Heart left ventricle (tissue), 13 donors: ENCODE data around the gene JAKMIP1.

Source experiments
- POLR2A ChIP-seq, 2 donors: fragments of 450-650 bp; IDR thresholded peaks; one replicate each; pipeline ENCODE4 v1.6.1; 2017; ENCODE audit warnings: antibody characterized with exemption in 2 of 2, mild to moderate bottlenecking in 2 of 2, moderate library complexity in 2 of 2
- TF ChIP-seq, protein P1 (sequence below), 12 donors: fragments of 200-600 bp; sonication (generic) in 4 of 12; IDR thresholded peaks; one replicate each; pipeline versions ENCODE4 v1.5.0 to v1.8.0; 2018 to 2022; ENCODE audit warnings: antibody characterized with exemption in 12 of 12, mild to moderate bottlenecking in 5 of 12
- donor health status: ischemic (EF 13 %, LVEDD 7.1; RV severe dilation, severe dysfunction).
- donor health status: DM: no; HTN: yes; CAD: no.
- donor health status: DM: no; HTN: no; CAD: no.
- donor health status: ischemic (EF 25% LVEDD 6.9; RV normal size, moderate dysfunction).
- donor health status: ischemic (EF 25% LVEDD 5.7; RV mildly dilated, moderate dysfunction).
- donor health status: ischemic (EF 35%, LVEDD 5.7; RV mildly dilated, moderate dysfunction).
- donor health status: nonischemic (EF 11% LVEDD 7.7; RV severe dilation, severe dysfunction).
- donor health status: DM: yes; HTN: yes; CAD: no.
- donor health status: PGD.
- donor health status: ischemic (EF 29% LVEDD 5.4; RV normal size, mild dysfunction).
- donor health status: nonischemic (EF 23%, LVEDD 6.1; RV moderate dilation, normal function).

DNA sequence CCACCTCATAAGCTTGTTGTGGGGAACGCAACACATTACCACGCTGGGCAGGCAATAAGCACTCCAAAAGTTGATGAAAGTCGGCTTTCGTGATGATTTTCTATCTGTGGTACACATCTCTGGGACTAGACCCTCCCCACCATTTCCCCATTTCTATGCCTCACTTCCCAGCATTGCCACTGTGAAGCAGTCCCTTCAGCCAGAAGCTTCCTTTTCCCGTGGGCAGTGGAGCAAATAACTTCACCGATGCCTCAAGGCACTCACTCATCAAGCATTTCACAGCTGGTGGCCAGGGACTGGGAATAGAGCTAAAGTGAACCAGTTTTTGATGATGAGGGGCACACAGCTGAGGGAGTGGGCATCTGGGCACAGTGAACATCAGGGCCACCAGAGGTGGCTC is 201.0 kb downstream of the JAKMIP1 start:
- TF ChIP-seq, protein P1, sequence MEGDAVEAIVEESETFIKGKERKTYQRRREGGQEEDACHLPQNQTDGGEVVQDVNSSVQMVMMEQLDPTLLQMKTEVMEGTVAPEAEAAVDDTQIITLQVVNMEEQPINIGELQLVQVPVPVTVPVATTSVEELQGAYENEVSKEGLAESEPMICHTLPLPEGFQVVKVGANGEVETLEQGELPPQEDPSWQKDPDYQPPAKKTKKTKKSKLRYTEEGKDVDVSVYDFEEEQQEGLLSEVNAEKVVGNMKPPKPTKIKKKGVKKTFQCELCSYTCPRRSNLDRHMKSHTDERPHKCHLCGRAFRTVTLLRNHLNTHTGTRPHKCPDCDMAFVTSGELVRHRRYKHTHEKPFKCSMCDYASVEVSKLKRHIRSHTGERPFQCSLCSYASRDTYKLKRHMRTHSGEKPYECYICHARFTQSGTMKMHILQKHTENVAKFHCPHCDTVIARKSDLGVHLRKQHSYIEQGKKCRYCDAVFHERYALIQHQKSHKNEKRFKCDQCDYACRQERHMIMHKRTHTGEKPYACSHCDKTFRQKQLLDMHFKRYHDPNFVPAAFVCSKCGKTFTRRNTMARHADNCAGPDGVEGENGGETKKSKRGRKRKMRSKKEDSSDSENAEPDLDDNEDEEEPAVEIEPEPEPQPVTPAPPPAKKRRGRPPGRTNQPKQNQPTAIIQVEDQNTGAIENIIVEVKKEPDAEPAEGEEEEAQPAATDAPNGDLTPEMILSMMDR (IDR thresholded peaks at IDR 0.05) = no peak
- TF ChIP-seq POLR2A (IDR thresholded peaks at IDR 0.05) = no peak
